Aorta (tissue), 5 donors: ENCODE results near the gene CDKL1. TPM values are rescaled to one million over a fixed set of nuclear protein-coding genes. Genes with fewer than 3 reads are reported as not detected.

Experiments
- ATAC-seq: fragments of 200-7000 bp; cut with Tn5 transposase; one replicate; pipeline ENCODE4 v1.9.1; 2022; ENCODE audit warnings: moderate library complexity; ENCODE audit not compliant: low FRiP score
- DNase-seq, 2 donors: peaks; one replicate each; pipeline ENCODE4 v3.0.0-alpha.2; 2020
- H3K27ac ChIP-seq, 2 donors: one replicate each; pipeline ENCODE4 v1.5.1; 2013; ENCODE audit warnings: low read length in 2 of 2, mild to moderate bottlenecking in 2 of 2, moderate library complexity in 2 of 2, control low read depth in 1 of 2, inconsistent platforms in 1 of 2, low read depth in 1 of 2
- H3K27me3 ChIP-seq, 2 donors: one replicate each; pipeline ENCODE4 v1.6.1; 2013; ENCODE audit warnings: control low read depth in 1 of 2, low read length in 1 of 2, mild to moderate bottlenecking in 1 of 2, moderate library complexity in 1 of 2; ENCODE audit not compliant: insufficient read depth in 2 of 2, control insufficient read depth in 1 of 2
- H3K36me3 ChIP-seq, 2 donors: one replicate each; pipeline ENCODE4 v1.6.1; 2013; ENCODE audit warnings: control low read depth in 1 of 2, low read length in 1 of 2, mild to moderate bottlenecking in 1 of 2; ENCODE audit not compliant: insufficient read depth in 2 of 2, control insufficient read depth in 1 of 2
- H3K4me1 ChIP-seq, 2 donors: one replicate each; pipeline ENCODE4 v1.6.1; 2013; ENCODE audit warnings: low read length in 2 of 2, control low read depth in 1 of 2, mild to moderate bottlenecking in 1 of 2, moderate library complexity in 1 of 2; ENCODE audit not compliant: insufficient read depth in 2 of 2, control insufficient read depth in 1 of 2
- H3K4me3 ChIP-seq, 2 donors: one replicate each; pipeline ENCODE4 v1.5.1; 2013; ENCODE audit warnings: low read length in 2 of 2, control low read depth in 1 of 2, mild to moderate bottlenecking in 1 of 2
- H3K9me3 ChIP-seq: one replicate; pipeline ENCODE4 v1.6.1; 2013; ENCODE audit warnings: mild to moderate bottlenecking, low read length; ENCODE audit not compliant: control insufficient read depth
- WGBS, 2 donors: extraction: QIAGEN DNeasy Blood & Tissue Kit; methylation state at CpG; one replicate each; pipeline ENCODE4 v1.1.7; 2013; 5-methylcytosine and 5-hydroxymethylcytosine counted together
- intact Hi-C, 2 donors: fragments of 100-400 bp; cut with DNase I; formaldehyde crosslinking; loops; one replicate each; pipeline versions ENCODE4 v1.14.2 to v1.15.0; 2022
- microRNA-seq, 2 donors: library from miRNA; unstranded; fragments of <30 nt; microRNA quantifications; one replicate each; pipeline ENCODE4 v1.2.0, GENCODE V29; 2020
- polyA plus RNA-seq, 2 donors: library from polyadenylated mRNA; stranded (reverse); fragments of 200-250 nt; gene quantifications; one replicate each; pipeline ENCODE4 v1.2.3, GENCODE V29; 2013
- total RNA-seq, 2 donors: library from RNA; stranded (reverse); fragmentation: NEBNext Ultra II Directional; extraction: Animal tissue kit (Norgen Biotek cat#: 25700); gene quantifications; one replicate each; pipeline ENCODE4 v1.2.1, GENCODE V29; 2021
- donor health status: healthy with polysubstance abuse.
- donor health status: Bipolar disorder and iron deficiency.
- donor health status: DM: no; HTN: no; CAD: no.
- donor health status: DM: no; HTN: no; CAD: no.
- donor health status: DM: yes; HTN: yes; CAD: no.

The CDKL1 gene
- total and polyA plus RNA-seq, 4 donors, result 1.6 to 9.7 (median 5.4) TPM

GRCh38 chr14:50303744-50304471, 92.8 kb downstream of the CDKL1 start:
- intact Hi-C loops, result no loop called here
- Histone ChIP-seq H3K36me3 (peaks cover 0 to 3% of the 10 kb centered on the region in 2 donors), H3K4me1 (peaks cover 0 to 2% of the 10 kb centered on the region in 2 donors), H3K27ac (no peak overlapping the region), H3K9me3 (no peaks in the 10 kb centered on the region), H3K27me3 (no peaks in the 10 kb centered on the region), H3K4me3 (no peak overlapping the region)
- no peak for ATAC-seq
- no peak for DNase-seq
- WGBS, 2 donors, result 96 to 97% methylated on average over 8 of the region's 8 CpGs

- Histone ChIP-seq H3K4me1 (peaks cover 0 to 2% of the 10 kb centered on the region in 2 donors), H3K4me3 (no peak overlapping the region), H3K9me3 (no peaks in the 10 kb centered on the region), H3K27ac (no peak overlapping the region), H3K27me3 (no peaks in the 10 kb centered on the region), H3K36me3 (peaks cover 0 to 3% of the 10 kb centered on the region in 2 donors)
- intact Hi-C loops, result no loop called here
- no peak for ATAC-seq
- no peak for DNase-seq
Measured at GRCh38 chr14:50301914-50302313, 94.8 kb downstream of the CDKL1 start.

- Histone ChIP-seq H3K9me3 (no peaks in the 10 kb centered on the region), H3K36me3 (peaks cover 0 to 3% of the 10 kb centered on the region in 2 donors), H3K27me3 (no peaks in the 10 kb centered on the region), H3K4me1 (peaks cover 0 to 2% of the 10 kb centered on the region in 2 donors), H3K4me3 (no peak overlapping the region), H3K27ac (no peak overlapping the region)
- DNase-seq (no peak), ATAC-seq (no peak)
- WGBS, 2 donors, result 96 to 98% methylated on average over 2 of the region's 2 CpGs
- intact Hi-C loops, result no loop called here
Measured at GRCh38 chr14:50299585-50299984, 97.1 kb downstream of the CDKL1 start.

- no peak for DNase-seq
- 90 to 97% methylated on average over 5 of the region's 5 CpGs for WGBS, 2 donors
- intact Hi-C loops, result no loop called here
Measured at GRCh38 chr14:50290306-50290705, 106.4 kb downstream of the CDKL1 start.

GRCh38 chr14:50288146-50288545, 108.5 kb downstream of the CDKL1 start:
- no peak for DNase-seq
- Histone ChIP-seq H3K4me1 (no peaks in the 10 kb centered on the region), H3K4me3 (no peak overlapping the region), H3K9me3 (no peaks in the 10 kb centered on the region), H3K27me3 (no peaks in the 10 kb centered on the region), H3K36me3 (no peaks in the 10 kb centered on the region), H3K27ac (no peak overlapping the region)
- 95% methylated on average over 5 of the region's 5 CpGs for WGBS, 2 donors
- intact Hi-C loops, result no loop called here
- ATAC-seq, result no peak

More at GRCh38 chr14:50290306-50290705, 106.4 kb downstream of the CDKL1 start:
- Histone ChIP-seq H3K4me3 (no peak overlapping the region), H3K27ac (no peak overlapping the region), H3K36me3 (peaks cover 0 to 3% of the 10 kb centered on the region in 2 donors), H3K27me3 (no peaks in the 10 kb centered on the region), H3K4me1 (no peaks in the 10 kb centered on the region), H3K9me3 (no peaks in the 10 kb centered on the region)
- no peak for ATAC-seq

- no peaks in the 10 kb centered on the region for H3K27me3 ChIP-seq
- DNase-seq, result no peak
- H3K36me3 ChIP-seq, result no peaks in the 10 kb centered on the region
- no peak overlapping the region for H3K4me3 ChIP-seq
- H3K4me1 ChIP-seq, result no peaks in the 10 kb centered on the region
- H3K9me3 ChIP-seq, result no peaks in the 10 kb centered on the region
- no peak for ATAC-seq
- intact Hi-C loops, result no loop called here
- H3K27ac ChIP-seq, result no peak overlapping the region
Measured at GRCh38 chr14:50285861-50286260, 110.8 kb downstream of the CDKL1 start.

Small RNA genes lying within 50 kb of the gene (microRNA-seq; reads per million reads assigned to microRNA genes)
- gene MIR4504, result 0 reads per million in 2 donors

Other genes with a start within 250 kb of the CDKL1 start
- 10 to 100 TPM; 37.0 to 41.7 TPM for gene SOS2, start 165.3 kb downstream of the CDKL1 start, total RNA-seq
- gene SOS2, start 165.3 kb downstream of the CDKL1 start, polyA plus RNA-seq, result 10 to 100 TPM; 11.7 to 14.8 TPM
- 1 to 10 TPM; 2.1 to 2.7 TPM for gene L2HGDH, start 84.7 kb downstream of the CDKL1 start, total RNA-seq
- gene L2HGDH, start 84.7 kb downstream of the CDKL1 start, polyA plus RNA-seq, result 1 to 10 TPM; 1.9 to 2.5 TPM
- 10 to 100 TPM; 13.1 to 15.8 TPM for gene DMAC2L, start 84.6 kb downstream of the CDKL1 start, total RNA-seq
- 10 to 100 TPM in 1 of 2 donors, 1 to 10 TPM in 1; 6.8 to 11.4 TPM for gene DMAC2L, start 84.6 kb downstream of the CDKL1 start, polyA plus RNA-seq
- 10 to 100 TPM; 53.9 to 67.0 TPM for gene MAP4K5, start 135.7 kb upstream of the CDKL1 start, total RNA-seq
- gene MAP4K5, start 135.7 kb upstream of the CDKL1 start, polyA plus RNA-seq, result 10 to 100 TPM; 16.0 to 23.0 TPM
- 10 to 100 TPM in 1 of 2 donors, 1 to 10 TPM in 1; 9.2 to 11.0 TPM for gene ATL1, start 163.3 kb upstream of the CDKL1 start, total RNA-seq
- 1 to 10 TPM; 3.9 to 8.1 TPM for gene ATL1, start 163.3 kb upstream of the CDKL1 start, polyA plus RNA-seq